Astrocyte (in vitro differentiated cells and primary cell): ENCODE results near the gene IL17B. TPM values are rescaled to one million over a fixed set of nuclear protein-coding genes. Genes with fewer than 3 reads are reported as not detected.
"Not testable (repeated sequence)": the region's sequence is repeated elsewhere in the genome, so short reads cannot be mapped to it uniquely, and the experiment has no call there.

ENCODE experiments used
- DNase-seq: peaks from one replicate; pipeline ENCODE4 v3.0.0-alpha.2; 2010; ENCODE audit warnings: low read depth
- FAIRE-seq: peaks from 2 replicates; lab custom pipeline; 2011; peaks lifted over from hg19 to GRCh38; lab: Jason Lieb, UNC
- H2AFZ ChIP-seq: 2 replicates; pipeline ENCODE4 v1.6.0; 2012; ENCODE audit warnings: low read depth, low read length, inconsistent platforms
- H3K27ac ChIP-seq: 2 replicates; pipeline ENCODE4 v1.5.1; 2011; ENCODE audit warnings: low read depth, low read length, inconsistent platforms
- H3K27me3 ChIP-seq: 2 replicates; pipeline ENCODE4 v1.6.0; 2011; ENCODE audit warnings: low read length, inconsistent platforms; ENCODE audit not compliant: insufficient read depth
- H3K36me3 ChIP-seq: 2 replicates; pipeline ENCODE4 v1.5.1; 2011; ENCODE audit warnings: low read length, inconsistent platforms; ENCODE audit not compliant: insufficient read depth
- H3K4me1 ChIP-seq: 2 replicates; pipeline ENCODE4 v1.5.1; 2011; ENCODE audit warnings: low read length, inconsistent platforms; ENCODE audit not compliant: insufficient read depth
- H3K4me2 ChIP-seq: 2 replicates; pipeline ENCODE4 v1.6.0; 2012; ENCODE audit warnings: low read length, inconsistent platforms
- H3K4me3 ChIP-seq: 2 replicates; pipeline ENCODE4 v1.5.1; 2011; ENCODE audit warnings: low read depth, mild to moderate bottlenecking, low read length, inconsistent platforms; ENCODE audit not compliant: insufficient read depth
- H3K79me2 ChIP-seq: 2 replicates; pipeline ENCODE4 v1.6.0; 2012; ENCODE audit warnings: mild to moderate bottlenecking, low read length, inconsistent platforms; ENCODE audit not compliant: insufficient read depth
- H3K9ac ChIP-seq: 2 replicates; pipeline ENCODE4 v1.6.0; 2012; ENCODE audit warnings: mild to moderate bottlenecking, low read length, inconsistent platforms
- H3K9me3 ChIP-seq: 2 replicates; pipeline ENCODE4 v1.5.1; 2012; ENCODE audit warnings: low read depth, mild to moderate bottlenecking, low read length, inconsistent platforms; ENCODE audit not compliant: insufficient read depth
- H4K20me1 ChIP-seq: 2 replicates; pipeline ENCODE4 v1.6.0; 2012; ENCODE audit warnings: low read length, inconsistent platforms; ENCODE audit not compliant: insufficient read depth
- H3K27ac Mint-ChIP-seq: one replicate; pipeline ENCODE4 v1.8.0; 2021; ENCODE audit warnings: mild to moderate bottlenecking, mixed read lengths; ENCODE audit not compliant: unreplicated experiment
- H3K27me3 Mint-ChIP-seq: one replicate; pipeline ENCODE4 v1.8.0; 2021; ENCODE audit warnings: low read depth, mixed read lengths; ENCODE audit not compliant: unreplicated experiment
- H3K36me3 Mint-ChIP-seq: one replicate; pipeline ENCODE4 v1.8.0; 2021; ENCODE audit warnings: low read depth, mixed read lengths; ENCODE audit not compliant: unreplicated experiment
- H3K4me1 Mint-ChIP-seq: one replicate; pipeline ENCODE4 v1.8.0; 2021; ENCODE audit warnings: low read depth, mixed read lengths; ENCODE audit not compliant: unreplicated experiment
- H3K4me3 Mint-ChIP-seq: one replicate; pipeline ENCODE4 v1.8.0; 2021; ENCODE audit warnings: mild to moderate bottlenecking, moderate library complexity, mixed read lengths; ENCODE audit not compliant: unreplicated experiment
- H3K9me3 Mint-ChIP-seq: one replicate; pipeline ENCODE4 v1.8.0; 2021; ENCODE audit warnings: mild to moderate bottlenecking, mixed read lengths; ENCODE audit not compliant: unreplicated experiment
- CTCF ChIP-seq: IDR thresholded peaks from 2 replicates; pipeline ENCODE4 v1.5.1; 2011; ENCODE audit warnings: low read depth, mild to moderate bottlenecking, inconsistent platforms, low read length, moderate library complexity; ENCODE audit not compliant: insufficient read depth
- EZH2 ChIP-seq: IDR thresholded peaks from 2 replicates; pipeline ENCODE4 v1.6.1; 2012; ENCODE audit warnings: mild to moderate bottlenecking, low read length, inconsistent platforms; ENCODE audit not compliant: insufficient read depth
- total RNA-seq: library from RNA; stranded (reverse); gene quantifications from 2 replicates; pipeline ENCODE4 v1.2.1, GENCODE V29; 2021

Gene IL17B
- total RNA-seq, 1 donor from 2014 or later: 0.54 TPM

DNA sequence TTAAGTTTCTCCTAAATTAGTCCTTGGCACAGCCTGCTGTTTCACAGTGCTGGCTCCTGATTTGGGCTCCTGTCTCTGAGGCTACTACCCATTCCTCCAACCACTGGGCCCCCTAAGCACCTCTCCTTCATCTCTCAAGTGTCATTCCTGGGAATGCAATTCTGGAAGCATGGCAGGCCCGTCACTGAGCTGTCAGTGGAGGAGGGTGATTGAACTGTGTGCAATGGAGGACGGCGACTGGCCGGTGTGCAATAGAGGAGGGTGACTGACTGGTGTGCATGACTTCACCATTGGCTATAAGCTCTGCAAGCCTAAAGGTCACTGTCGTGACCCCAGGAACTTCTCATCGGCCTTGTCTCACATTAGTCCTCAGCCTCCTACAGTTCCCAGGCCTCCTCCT is 12.4 kb upstream of the IL17B start:
- H3K27ac ChIP-seq: no peak overlapping the region
- no peaks in the 10 kb centered on the region for H3K27me3 ChIP-seq
- H3K9ac ChIP-seq: no peak overlapping the region
- Mint-ChIP-seq H3K4me1 (peaks cover 38% of the 10 kb centered on the region), H3K9me3 (peaks cover 2% of the 10 kb centered on the region), H3K4me3 (no peak overlapping the region), H3K36me3 (no peaks in the 10 kb centered on the region), H3K27ac (no peak overlapping the region), H3K27me3 (no peaks in the 10 kb centered on the region)
- no peak for TF ChIP-seq EZH2
- TF ChIP-seq CTCF: no peak
- peaks cover 13% of the 10 kb centered on the region for H3K4me1 ChIP-seq
- no peaks in the 10 kb centered on the region for H3K9me3 ChIP-seq
- FAIRE-seq (no peak), DNase-seq (no peak)
- H2AFZ ChIP-seq: no peak overlapping the region
- H3K4me3 ChIP-seq: no peak overlapping the region
- no peaks in the 10 kb centered on the region for H3K36me3 ChIP-seq
- H4K20me1 ChIP-seq: no peaks in the 10 kb centered on the region
- no peaks in the 10 kb centered on the region for H3K79me2 ChIP-seq
- no peak overlapping the region for H3K4me2 ChIP-seq

DNA sequence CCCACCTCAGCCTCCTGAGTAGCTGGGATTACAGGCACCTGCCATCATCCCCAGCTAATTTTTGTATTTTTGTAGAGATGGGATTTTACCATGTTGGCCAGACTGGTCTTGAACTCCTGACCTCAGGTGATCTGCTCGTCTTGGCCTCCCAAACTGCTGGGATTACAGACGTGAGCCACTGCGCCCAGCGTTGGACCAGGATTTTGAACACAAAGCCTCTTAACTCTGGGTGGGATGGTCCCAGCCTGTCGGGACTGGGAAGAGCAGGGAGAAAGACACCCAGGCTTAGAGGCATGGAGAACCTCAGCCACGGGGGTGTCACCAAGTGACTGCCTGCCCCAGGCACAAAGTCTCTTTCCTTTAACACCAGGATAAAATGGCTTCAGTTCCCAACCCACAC is 12.0 kb upstream of the IL17B start:
- not testable (repeated sequence) for H3K4me3 Mint-ChIP-seq, DNase-seq, H3K27me3 Mint-ChIP-seq, H3K27ac Mint-ChIP-seq, H4K20me1 ChIP-seq, H3K9me3 Mint-ChIP-seq, H3K9me3 ChIP-seq, H3K9ac ChIP-seq, H2AFZ ChIP-seq, H3K4me3 ChIP-seq, H3K36me3 Mint-ChIP-seq, H3K79me2 ChIP-seq, H3K27me3 ChIP-seq, H3K27ac ChIP-seq, H3K4me2 ChIP-seq, H3K36me3 ChIP-seq, FAIRE-seq
- H3K4me1 Mint-ChIP-seq: peaks cover 39% of the 10 kb centered on the region
- H3K4me1 ChIP-seq: peaks cover 13% of the 10 kb centered on the region

GRCh38 chr5:149389552-149390495 is 10.7 kb upstream of the IL17B start:
- Mint-ChIP-seq H3K27ac (no peak overlapping the region), H3K36me3 (no peaks in the 10 kb centered on the region), H3K4me1 (peaks cover 41% of the 10 kb centered on the region), H3K9me3 (peaks cover 2% of the 10 kb centered on the region), H3K27me3 (no peaks in the 10 kb centered on the region), H3K4me3 (no peak overlapping the region)
- DNase-seq: no peak
- no peaks in the 10 kb centered on the region for H3K36me3 ChIP-seq
- FAIRE-seq: no peak
- no peaks in the 10 kb centered on the region for H3K79me2 ChIP-seq
- H3K9ac ChIP-seq: no peak overlapping the region
- H3K27ac ChIP-seq: no peak overlapping the region
- no peaks in the 10 kb centered on the region for H3K27me3 ChIP-seq
- H3K4me2 ChIP-seq: no peak overlapping the region
- TF ChIP-seq CTCF (no peak), EZH2 (no peak)
- peaks cover 13% of the 10 kb centered on the region for H3K4me1 ChIP-seq
- no peak overlapping the region for H2AFZ ChIP-seq
- no peaks in the 10 kb centered on the region for H3K9me3 ChIP-seq
- no peaks in the 10 kb centered on the region for H4K20me1 ChIP-seq
- no peak overlapping the region for H3K4me3 ChIP-seq
